HG03025 (cell line): ENCODE results near the gene AREL1.

Experiments
- ATAC-seq: cut with Tn5 transposase; IDR thresholded peaks from one replicate; pipeline ENCODE4 v1.9.1; 2021; ENCODE audit warnings: mild to moderate bottlenecking, moderate library complexity; ENCODE audit not compliant: unreplicated experiment, low FRiP score

AREL1 gene

DNA sequence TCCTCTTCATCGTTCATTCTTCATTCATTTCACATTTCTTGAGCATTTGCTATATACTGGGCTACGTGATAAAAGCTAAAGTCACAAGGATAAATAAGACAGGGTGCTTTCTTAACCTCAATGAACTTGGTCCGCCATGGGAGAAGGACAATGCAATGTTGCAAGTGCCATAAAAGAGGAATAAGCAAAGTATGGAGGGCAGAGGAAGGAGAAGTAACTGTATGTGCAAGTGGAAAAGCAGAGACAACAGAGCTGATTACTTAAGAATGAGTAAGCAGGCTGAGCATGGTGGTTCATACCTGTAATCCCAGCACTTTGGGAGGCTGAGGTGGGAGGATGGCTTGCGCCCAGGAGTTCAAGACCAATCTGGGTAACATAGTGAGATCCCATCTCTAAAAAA lies 14.4 kb downstream of the AREL1 start:
- no peak for ATAC-seq

DNA sequence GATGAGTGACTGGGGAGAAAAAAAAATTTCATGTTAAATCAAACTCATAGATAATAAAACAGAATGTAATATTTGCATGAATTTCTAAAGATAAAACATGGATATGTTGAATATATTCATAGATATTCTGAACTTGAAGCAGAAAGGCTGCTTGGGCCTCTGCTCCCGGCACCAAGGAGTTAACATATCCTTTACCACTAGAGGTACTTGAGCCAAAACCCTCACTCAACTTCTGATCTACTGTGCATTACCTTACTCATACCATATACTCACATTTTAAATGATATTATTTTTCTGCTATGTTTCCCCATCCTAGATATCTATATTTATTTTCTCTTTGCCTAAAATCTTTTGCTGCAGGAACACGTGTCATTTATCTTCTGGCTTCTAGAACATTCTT lies 14.9 kb downstream of the AREL1 start:
- no peak for ATAC-seq

DNA sequence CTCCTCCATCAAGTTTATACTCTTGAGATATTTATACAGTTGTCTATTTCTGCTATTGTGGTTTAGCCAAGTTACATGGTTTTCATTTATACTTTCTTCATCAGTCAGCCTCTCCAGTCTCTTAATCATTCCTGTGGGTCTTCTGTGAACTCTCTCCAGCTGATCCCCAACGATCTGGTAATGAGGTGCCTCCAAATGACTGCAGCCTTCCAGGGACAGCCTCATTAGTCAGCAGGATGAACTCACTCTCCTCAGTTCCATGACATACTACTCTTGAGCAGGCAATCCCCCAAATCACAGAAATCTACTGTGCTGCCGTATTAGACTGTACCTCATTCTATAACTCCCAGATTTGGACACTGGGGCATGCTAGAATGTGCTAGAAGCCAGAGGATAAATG lies 15.3 kb downstream of the AREL1 start:
- ATAC-seq = no peak

DNA sequence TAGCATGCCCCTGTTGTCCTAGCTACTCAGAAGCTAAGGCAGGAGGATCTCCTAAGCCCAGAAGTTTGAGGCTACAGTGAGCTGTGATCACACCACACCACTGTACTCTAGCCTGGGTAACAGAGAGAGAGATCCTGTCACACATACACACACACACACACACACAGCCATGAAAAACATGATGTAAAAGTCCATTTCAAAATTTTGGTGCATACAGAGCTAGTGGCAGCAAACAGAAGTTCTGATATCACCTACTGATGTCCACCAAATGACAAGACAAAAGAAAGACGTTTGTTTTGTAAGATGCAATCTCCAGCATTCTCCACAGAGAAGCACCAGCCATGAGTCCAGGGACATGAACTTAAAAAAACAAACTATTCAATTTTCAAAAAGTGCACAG lies 15.9 kb downstream of the AREL1 start:
- no peak for ATAC-seq

DNA sequence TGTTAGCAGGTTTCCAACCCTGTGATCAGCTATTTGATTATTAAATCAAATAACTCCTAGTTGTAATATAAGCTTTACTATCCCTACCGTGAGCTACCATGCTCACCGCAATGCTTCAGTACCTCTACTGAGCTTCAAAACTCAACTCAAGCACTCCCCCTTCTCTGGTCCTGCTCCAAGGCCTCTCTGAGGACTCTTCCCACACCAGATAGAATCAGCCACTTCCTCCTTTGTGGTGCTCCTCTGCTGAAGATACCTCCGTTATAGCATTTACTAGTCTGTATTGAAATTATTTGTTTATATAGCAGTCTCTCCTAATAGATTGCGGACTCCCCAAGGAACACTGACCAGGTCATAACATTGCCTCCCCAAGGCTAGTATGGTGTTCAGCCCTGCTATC lies 17.5 kb downstream of the AREL1 start:
- ATAC-seq = no peak

DNA sequence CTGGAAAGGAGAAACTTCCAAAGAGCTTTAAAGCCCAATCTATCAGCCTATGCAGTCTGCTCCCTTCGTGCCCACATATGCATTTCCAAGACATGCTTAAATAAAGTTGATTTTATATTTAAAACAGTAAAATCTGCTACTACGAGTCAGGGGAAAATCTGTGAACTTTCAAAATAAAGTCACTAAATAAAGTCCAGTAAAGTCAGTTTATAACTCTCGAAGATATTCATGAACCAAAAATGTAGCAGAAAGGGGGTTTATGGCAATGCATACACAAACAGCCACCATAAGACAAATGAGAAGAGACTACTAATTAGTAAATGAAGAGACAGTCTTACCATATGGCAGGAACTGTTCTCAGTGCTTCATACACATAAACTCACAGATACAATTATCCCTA lies 19.7 kb downstream of the AREL1 start:
- no peak for ATAC-seq

DNA sequence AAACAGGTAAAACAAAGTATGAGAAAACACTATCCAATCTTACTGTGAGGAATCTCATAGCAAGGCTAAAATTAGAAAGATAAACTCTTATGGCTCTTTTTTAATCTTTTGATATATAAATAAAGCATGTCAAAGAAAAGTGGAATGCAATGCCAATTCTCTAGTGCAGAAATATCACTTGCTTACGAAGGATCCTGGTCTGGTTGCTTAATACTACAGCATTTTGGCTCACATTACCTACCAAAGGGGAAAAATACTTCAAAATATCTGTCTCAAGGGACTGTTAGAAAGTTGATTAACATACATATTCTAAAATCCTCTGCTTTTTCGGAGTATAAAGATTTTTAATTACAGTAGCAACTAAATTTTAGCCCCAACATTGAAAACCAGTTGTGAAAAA lies 21.4 kb downstream of the AREL1 start:
- ATAC-seq = no peak

DNA sequence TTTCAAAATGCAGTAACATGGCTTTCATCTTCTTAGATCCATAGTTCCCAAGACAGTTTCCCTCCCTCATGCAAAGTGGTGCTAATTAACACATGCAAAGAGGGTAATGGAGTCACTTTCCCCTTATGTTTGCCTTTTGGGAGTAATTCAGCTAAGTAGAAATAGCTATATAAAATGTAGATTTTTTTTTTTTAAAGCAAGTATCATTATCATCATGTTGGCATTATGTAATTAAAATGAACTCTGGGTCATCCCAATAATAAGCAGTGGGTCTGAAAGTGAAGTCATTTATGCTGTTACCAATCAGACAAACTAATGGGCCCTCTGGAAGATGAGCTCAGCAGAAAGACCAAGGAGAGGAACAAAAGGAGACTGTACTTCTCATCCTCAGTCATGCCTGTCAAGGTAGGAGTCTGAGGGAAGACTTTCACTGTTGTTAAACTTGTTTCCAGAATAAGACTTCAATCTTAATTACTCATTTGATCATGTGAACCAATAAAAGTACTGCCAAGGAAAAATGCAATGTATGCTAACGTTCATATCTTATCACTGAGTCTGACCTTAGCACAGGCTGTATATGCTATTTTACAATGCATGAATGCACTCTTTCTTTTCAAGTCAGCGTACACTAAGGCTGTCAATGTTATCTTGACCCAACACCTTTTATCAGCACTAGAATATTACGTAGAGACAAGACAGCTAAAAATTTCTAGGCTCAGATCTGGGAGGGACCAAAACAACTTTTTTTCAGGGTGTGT lies 26.8 kb downstream of the AREL1 start:
- ATAC-seq = no peak

DNA sequence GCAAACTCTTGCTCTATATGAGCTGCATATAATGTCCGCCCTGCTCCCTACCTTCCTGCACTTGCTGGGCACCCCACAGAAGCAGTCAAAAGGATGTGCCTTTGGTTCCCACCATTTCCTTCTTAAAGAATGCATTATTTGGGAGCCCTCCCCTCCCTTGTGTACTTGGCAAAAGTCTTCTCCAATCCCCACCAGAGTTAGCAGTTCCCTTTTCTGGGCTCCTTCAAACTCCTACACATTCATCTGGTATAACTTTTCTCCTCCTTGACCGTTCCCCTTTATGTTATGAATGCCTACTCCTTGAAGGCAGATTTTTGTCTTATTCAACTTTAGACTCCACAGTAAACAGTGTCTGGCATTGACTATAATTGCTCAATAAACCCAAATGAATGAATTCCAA lies 27.8 kb downstream of the AREL1 start:
- ATAC-seq = no peak

DNA sequence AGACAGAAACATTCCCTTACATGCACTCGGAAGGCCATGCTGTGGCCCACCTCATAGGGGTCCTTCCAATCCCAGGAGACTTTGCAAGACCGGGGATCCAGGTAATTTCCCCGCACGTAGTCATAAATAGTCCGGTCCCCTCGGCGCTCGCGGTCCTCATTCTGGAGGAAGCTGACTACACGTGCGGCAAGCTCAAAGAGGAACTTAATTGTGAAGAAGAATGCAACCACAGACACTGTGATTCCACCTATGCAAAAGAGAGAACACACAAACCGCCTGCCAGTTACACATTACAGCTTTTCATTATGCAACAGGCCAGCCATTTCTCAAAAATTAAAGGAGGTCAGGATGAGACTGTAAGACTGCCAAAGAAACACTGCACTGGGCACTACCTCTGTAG lies 28.4 kb downstream of the AREL1 start:
- ATAC-seq = no peak

DNA sequence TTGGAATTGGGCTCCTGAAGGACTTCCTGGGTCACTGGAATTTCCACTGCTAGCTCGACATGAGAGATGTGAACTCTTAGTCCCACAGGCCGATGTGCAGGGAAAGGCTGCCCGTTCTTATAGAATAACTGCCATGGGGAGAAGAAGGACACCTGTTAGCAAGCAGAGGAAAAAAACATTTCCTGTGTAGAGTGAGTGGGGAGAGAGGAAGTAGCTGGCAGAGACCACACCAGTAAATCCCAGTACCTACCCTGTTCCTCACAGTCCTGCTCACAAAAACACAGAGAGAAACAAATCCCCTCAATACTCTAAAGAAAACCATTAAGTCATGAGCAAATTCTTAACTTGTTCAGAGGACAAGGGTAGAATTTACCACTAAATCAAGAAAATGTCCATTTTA lies 29.5 kb downstream of the AREL1 start:
- ATAC-seq = no peak

DNA sequence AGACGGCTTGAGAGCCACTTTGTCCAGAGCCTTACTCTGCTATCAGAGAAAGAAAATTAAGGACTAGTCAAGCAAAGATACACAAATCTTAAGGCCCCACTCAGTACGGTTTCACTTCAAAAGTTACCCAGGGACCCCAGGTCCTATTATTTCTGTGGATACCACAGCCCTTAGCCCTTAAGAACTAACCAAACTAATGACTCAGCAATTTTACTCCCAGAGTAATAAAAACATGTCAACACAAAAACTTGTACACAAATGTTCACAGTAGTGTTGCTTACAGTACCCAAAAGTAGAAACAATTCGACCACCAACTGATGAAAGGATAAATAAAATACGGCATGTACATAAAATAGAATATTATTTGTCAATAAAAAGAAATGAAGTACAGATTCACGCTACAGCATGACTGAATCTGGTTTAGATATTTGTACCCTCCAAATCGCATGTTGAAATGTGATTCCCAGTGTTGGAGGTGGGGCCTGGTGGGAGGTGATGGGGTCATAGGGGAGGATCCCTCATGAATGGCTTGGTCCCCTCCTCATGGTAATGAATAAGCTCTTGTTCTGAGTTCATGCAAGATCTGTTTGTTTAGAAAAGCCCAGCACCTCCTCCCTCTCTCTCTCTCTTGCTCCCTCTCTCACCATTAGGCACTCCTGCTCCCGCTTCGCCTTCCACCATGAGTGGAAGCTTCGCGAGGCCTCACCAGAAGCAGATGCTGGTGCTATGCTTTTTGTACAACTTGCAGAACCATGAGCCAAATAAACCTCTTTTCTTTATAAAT lies 30.5 kb downstream of the AREL1 start:
- no peak for ATAC-seq

DNA sequence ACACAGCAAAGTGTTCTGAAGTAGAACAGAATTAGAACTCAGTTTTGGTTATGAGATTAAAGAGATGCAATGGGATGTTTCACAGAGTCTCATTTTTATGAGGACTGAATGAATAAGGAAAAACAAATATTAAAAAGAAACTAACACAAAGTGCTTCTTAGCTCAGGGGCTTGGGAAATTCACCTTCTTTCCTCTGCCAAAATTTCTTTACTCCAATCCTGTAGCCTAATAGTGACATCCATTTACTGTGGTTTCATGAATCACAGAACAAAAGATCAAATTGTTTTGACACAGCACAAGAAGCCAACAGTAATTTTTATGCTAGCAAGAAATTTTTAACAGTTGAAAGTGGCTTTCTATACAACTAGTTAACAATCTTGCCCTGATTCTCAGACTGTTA lies 37.7 kb downstream of the AREL1 start:
- ATAC-seq = no peak

DNA sequence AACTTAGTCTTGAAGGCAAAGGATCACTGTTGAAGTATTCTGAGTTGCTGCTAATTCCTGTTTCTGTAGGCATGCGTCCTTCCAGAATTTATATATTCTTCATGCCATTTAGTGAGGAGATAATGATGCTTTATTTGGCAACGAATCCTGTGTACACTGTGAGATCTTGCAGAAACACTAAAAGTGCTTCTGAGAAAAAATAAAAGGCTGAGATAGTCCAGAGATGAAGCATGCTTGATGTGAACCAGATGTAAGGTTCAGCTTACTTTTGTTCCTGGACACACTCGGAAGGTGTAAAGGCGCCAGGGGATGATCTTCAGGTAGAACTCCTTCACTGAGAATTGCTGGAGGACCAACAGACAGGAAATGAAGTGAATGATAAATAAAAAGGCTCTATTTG lies 39.1 kb downstream of the AREL1 start:
- ATAC-seq = no peak

DNA sequence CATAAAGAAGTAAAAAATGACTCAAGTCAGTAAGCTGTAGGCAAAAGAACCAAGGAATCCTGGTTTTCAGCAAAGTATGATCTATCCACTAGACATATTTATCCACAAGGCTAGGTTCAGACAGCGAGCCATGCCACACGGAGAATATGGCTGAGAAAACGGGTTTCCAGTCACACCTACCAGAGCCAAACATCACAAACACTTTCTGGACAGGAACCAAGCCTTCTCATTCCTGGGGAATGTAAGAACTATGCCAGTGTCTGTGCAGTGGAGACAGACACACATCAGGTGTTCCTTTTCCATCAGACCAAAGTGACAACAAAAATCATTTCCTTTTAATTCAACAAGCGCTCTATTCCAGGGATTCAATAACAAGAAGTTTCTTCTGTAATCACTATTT lies 41.1 kb downstream of the AREL1 start:
- no peak for ATAC-seq

DNA sequence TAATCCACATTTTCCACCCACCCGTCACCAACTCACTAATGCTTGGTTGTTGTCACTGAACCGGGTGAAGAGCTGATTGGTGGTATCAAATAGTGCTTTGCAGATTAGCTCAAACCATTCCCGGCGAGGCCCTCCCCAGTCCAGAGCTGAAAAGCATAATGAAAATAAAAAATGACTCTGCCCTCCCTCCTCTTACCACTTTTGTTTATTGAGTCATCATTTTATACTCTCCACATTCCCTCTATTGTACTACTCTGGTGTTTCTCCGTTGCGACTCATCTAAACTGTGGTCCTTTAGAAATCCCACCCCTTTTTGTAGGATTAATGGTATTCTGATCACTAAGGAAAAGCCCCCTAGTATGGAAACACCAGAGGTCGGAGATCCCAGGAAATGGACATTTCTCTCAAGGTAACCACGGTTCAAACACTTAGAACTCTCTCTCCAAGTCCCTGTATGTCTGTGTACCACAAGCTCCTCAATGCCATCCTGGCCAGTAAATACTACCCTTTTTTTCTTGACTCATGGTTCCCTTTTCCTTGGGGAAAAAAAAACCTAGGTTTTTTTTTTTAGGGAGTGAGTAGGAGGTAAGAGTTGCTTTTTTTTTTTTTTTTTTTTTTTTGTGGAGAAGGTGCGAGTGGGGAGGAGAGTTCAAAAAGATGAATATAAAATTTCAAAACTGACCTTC lies 42.0 kb downstream of the AREL1 start:
- ATAC-seq = no peak

DNA sequence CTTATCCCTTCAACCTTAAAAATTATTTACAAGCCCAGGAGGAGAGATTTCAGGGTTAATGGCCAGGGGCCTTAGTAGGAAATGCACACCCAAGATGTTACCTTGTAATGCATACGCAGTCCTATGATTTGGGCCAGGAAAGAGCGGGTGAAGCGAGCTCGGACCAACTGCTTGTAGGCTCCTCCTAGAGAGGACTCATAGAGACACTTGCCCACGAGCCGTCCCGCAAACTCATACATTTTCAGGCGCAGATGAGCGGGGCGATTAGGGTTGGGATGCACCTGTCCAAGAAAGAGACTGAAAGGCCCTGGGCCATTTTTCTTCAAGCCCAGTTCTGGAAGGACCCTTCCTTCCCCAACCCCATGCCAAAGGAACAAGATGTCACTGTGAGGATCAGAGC lies 43.0 kb downstream of the AREL1 start:
- ATAC-seq = no peak

DNA sequence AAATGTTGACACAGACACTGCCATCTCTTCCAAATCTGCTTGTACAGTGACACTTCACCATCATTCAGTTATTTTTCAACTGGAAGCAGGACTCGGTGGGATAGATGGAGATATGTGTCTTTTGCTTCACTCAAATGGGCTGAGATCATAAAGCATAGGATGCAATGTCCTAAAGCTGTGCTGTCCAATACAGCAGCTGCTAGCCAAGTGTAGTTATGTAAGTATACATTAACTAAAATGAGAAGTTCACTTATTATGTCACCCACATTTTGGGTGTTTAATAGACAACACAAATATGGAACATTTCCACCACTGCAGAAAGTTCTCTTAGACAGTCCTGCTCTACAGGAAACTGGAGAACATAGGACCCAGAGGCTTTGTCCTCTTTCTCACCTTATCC lies 43.6 kb downstream of the AREL1 start:
- no peak for ATAC-seq

DNA sequence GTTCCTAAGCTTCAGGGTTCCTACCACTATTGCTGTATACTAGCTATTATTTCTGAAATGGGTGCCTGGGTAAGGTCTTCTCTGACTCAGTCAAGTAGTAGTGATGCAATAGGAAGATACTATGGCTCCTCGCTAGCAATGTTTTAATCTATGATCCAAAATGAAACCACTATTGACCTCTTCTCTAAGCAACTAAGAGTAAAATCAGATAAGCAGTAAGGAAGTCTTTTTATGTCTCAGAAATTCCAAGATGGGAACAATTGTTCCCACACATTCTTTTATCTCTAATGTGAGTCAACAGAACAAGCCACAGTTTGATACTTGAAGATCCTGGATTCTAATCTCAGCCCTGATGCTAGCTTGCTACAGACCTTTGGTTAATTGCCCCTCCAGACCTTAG lies 45.1 kb downstream of the AREL1 start:
- ATAC-seq = no peak

DNA sequence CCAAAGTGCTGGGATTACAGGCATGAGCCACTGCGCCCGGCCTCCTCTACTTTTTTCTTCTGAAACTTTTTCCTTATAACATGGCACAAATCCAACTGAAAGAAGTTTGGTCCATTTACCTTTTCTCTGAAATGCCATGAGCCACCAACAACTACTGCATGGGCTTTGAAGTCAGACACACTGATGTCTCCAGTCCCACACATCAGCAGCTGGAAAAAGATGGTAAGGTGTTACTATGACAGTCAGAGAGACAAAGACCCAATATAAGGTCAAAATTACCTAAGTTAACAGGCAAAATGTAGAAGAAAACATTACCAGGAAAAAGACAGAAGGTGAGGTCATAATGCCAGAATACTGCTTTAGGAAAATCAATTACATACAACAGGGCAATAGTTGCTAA lies 48.2 kb downstream of the AREL1 start:
- ATAC-seq = no peak

DNA sequence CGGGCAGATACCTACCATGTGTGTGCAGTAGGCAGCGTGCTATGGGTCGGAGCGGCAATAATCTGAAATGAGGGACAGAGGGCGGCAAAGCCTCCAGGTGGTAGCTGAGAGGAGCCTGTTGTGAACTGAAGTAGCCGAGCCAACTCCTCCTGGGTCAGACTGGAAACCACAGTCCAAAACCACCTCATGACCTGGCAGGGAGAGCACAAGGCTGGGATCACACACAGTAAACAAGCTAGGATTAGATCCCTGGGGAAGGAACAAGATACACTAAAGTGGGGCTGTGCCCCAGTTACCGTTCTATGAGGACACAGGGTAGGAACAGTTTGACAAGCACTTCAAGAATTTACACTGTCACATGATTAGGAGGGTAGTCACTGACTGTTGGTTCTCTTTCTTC lies 49.0 kb downstream of the AREL1 start:
- ATAC-seq = no peak
